ENCODE results near the gene TIA1.

The TIA1 gene

GRCh38 chr2:70214365-70214764, 34.1 kb downstream of the TIA1 start:
- Histone ChIP-seq H3K9me2 (replicated peaks; ENCODE audit: insufficient read depth, low read length) (no peaks in the 10 kb centered on the region), H3K79me2 (ENCODE audit: insufficient read depth, low read length) (no peaks in the 10 kb centered on the region), H3K4me3 (ENCODE audit: insufficient read depth, low read length, poor library complexity, severe bottlenecking) (no peak overlapping the region), H2AFZ (ENCODE audit: low read depth, low read length, severe bottlenecking) (no peak overlapping the region), H3K36me3 (ENCODE audit: low read length) (peaks cover 57% of the 10 kb centered on the region; the same call in 1 of the 2 replicates), H3K27ac (ENCODE audit: low read depth, low read length) (no peak overlapping the region), H3F3A (ENCODE audit: insufficient read depth) (peaks cover 22% of the 10 kb centered on the region; the same call in 1 of the 2 replicates), H3K27me3 (ENCODE audit: low read length) (no peaks in the 10 kb centered on the region), H3K9me3 (ENCODE audit: insufficient read depth, low read length) (no peaks in the 10 kb centered on the region), H4K20me1 (ENCODE audit: low read depth, low read length) (no peaks in the 10 kb centered on the region), H3K9ac (ENCODE audit: low read length) (no peak overlapping the region), H3K4me2 (ENCODE audit: low read depth, low read length, poor library complexity, severe bottlenecking) (no peak overlapping the region)
- no peak for TF ChIP-seq CTCF (IDR thresholded peaks at IDR 0.05; ENCODE audit: insufficient read depth, low read length, poor library complexity, severe bottlenecking)
- TF ChIP-seq EZH2phosphoT487 (conservative IDR thresholded peaks at IDR 0.05; ENCODE audit: low read length): no peak

GRCh38 chr2:70212298-70212932, 36.0 kb downstream of the TIA1 start:
- no peaks in the 10 kb centered on the region for H3K27me3 ChIP-seq (ENCODE audit: low read length)
- no peak overlapping the region for H3K4me3 ChIP-seq (ENCODE audit: insufficient read depth, low read length, poor library complexity, severe bottlenecking)
- H2AFZ ChIP-seq (ENCODE audit: low read depth, low read length, severe bottlenecking): no peak overlapping the region
- H3K36me3 ChIP-seq (ENCODE audit: low read length): peaks cover 58% of the 10 kb centered on the region; the same call in 1 of the 2 replicates
- no peak overlapping the region for H3K4me2 ChIP-seq (ENCODE audit: low read depth, low read length, poor library complexity, severe bottlenecking)
- no peaks in the 10 kb centered on the region for H4K20me1 ChIP-seq (ENCODE audit: low read depth, low read length)
- H3F3A ChIP-seq (ENCODE audit: insufficient read depth): peaks cover 23% of the 10 kb centered on the region; the same call in 1 of the 2 replicates
- no peak overlapping the region for H3K9ac ChIP-seq (ENCODE audit: low read length)
- H3K79me2 ChIP-seq (ENCODE audit: insufficient read depth, low read length): no peaks in the 10 kb centered on the region
- TF ChIP-seq EZH2phosphoT487 (conservative IDR thresholded peaks at IDR 0.05; ENCODE audit: low read length) (no peak), CTCF (IDR thresholded peaks at IDR 0.05; ENCODE audit: insufficient read depth, low read length, poor library complexity, severe bottlenecking) (no peak)
- no peak overlapping the region for H3K27ac ChIP-seq (ENCODE audit: low read depth, low read length)
- no peaks in the 10 kb centered on the region for H3K9me3 ChIP-seq (ENCODE audit: insufficient read depth, low read length)
- H3K9me2 ChIP-seq (replicated peaks; ENCODE audit: insufficient read depth, low read length): no peaks in the 10 kb centered on the region

GRCh38 chr2:70211595-70211994, 36.8 kb downstream of the TIA1 start:
- Histone ChIP-seq H3K27ac (ENCODE audit: low read depth, low read length) (no peak overlapping the region), H3K36me3 (ENCODE audit: low read length) (peaks cover 55% of the 10 kb centered on the region; the same call in 1 of the 2 replicates), H3K27me3 (ENCODE audit: low read length) (no peaks in the 10 kb centered on the region), H3K9ac (ENCODE audit: low read length) (no peak overlapping the region), H2AFZ (ENCODE audit: low read depth, low read length, severe bottlenecking) (no peak overlapping the region), H3K4me2 (ENCODE audit: low read depth, low read length, poor library complexity, severe bottlenecking) (no peak overlapping the region), H3K79me2 (ENCODE audit: insufficient read depth, low read length) (no peaks in the 10 kb centered on the region), H4K20me1 (ENCODE audit: low read depth, low read length) (no peaks in the 10 kb centered on the region), H3F3A (ENCODE audit: insufficient read depth) (peaks cover 23% of the 10 kb centered on the region; the same call in 1 of the 2 replicates), H3K9me3 (ENCODE audit: insufficient read depth, low read length) (no peaks in the 10 kb centered on the region), H3K9me2 (replicated peaks; ENCODE audit: insufficient read depth, low read length) (no peaks in the 10 kb centered on the region), H3K4me3 (ENCODE audit: insufficient read depth, low read length, poor library complexity, severe bottlenecking) (no peak overlapping the region)
- TF ChIP-seq CTCF (IDR thresholded peaks at IDR 0.05; ENCODE audit: insufficient read depth, low read length, poor library complexity, severe bottlenecking) (no peak), EZH2phosphoT487 (conservative IDR thresholded peaks at IDR 0.05; ENCODE audit: low read length) (no peak)
